Keratinocyte (primary cell): ENCODE data around the gene CDKAL1. TPM values are rescaled to one million over a fixed set of nuclear protein-coding genes. Genes with fewer than 3 reads are reported as not detected.
A peak's percentile ranks its signal among the peaks of the same experiment; 100 is the strongest.

ENCODE experiments used
- DNase-seq: peaks from one replicate; pipeline ENCODE4 v3.0.0-alpha.2; 2011; ENCODE audit warnings: low read depth, missing footprints, low spot score
- FAIRE-seq: peaks from 2 replicates; lab custom pipeline; 2011; peaks lifted over from hg19 to GRCh38; lab: Jason Lieb, UNC
- H2AFZ ChIP-seq: 2 replicates; pipeline ENCODE4 v1.6.0; 2012; ENCODE audit warnings: low read length, control low read depth, inconsistent platforms; ENCODE audit not compliant: control insufficient read depth
- H3K27ac ChIP-seq: 2 replicates; pipeline ENCODE4 v1.5.1; 2011; ENCODE audit warnings: low read length; ENCODE audit not compliant: control insufficient read depth, insufficient read depth
- H3K27me3 ChIP-seq: 3 replicates; pipeline ENCODE4 v1.6.0; 2011; ENCODE audit warnings: low read length; ENCODE audit not compliant: control insufficient read depth, insufficient read depth; ENCODE audit errors: extremely low read depth
- H3K36me3 ChIP-seq, 2 experiments: 2 replicates in 1 of 2; 3 replicates in 1 of 2; pipeline ENCODE4 v1.5.1; 2011; ENCODE audit warnings: low read length in 2 of 2, mild to moderate bottlenecking in 1 of 2; ENCODE audit not compliant: control insufficient read depth in 2 of 2, insufficient read depth in 2 of 2; ENCODE audit errors: extremely low read depth in 1 of 2
- H3K4me1 ChIP-seq: 3 replicates; pipeline ENCODE4 v1.5.1; 2011; ENCODE audit warnings: low read length; ENCODE audit not compliant: control insufficient read depth, insufficient read depth; ENCODE audit errors: extremely low read depth
- H3K4me2 ChIP-seq: 3 replicates; pipeline ENCODE4 v1.6.0; 2011; ENCODE audit warnings: low read depth, low read length; ENCODE audit not compliant: control insufficient read depth, insufficient read depth; ENCODE audit errors: extremely low read depth
- H3K4me3 ChIP-seq, 3 experiments: fragments of 200-600 bp in 1 of 3; sonication (generic) in 1 of 3; 2 replicates in 2 of 3; 3 replicates in 1 of 3; pipeline ENCODE4 v1.5.1; 2011 to 2016; ENCODE audit warnings: low read length in 3 of 3, mild to moderate bottlenecking in 3 of 3, control low read depth in 2 of 3, inconsistent platforms in 1 of 3, low read depth in 1 of 3, mixed read lengths in 1 of 3, mixed run types in 1 of 3, moderate library complexity in 1 of 3; ENCODE audit not compliant: control insufficient read depth in 2 of 3, insufficient read depth in 2 of 3; ENCODE audit errors: extremely low read depth in 1 of 3
- H3K79me2 ChIP-seq: 2 replicates; pipeline ENCODE4 v1.6.0; 2012; ENCODE audit warnings: low read length; ENCODE audit not compliant: control insufficient read depth, insufficient read depth
- H3K9ac ChIP-seq: 3 replicates; pipeline ENCODE4 v1.6.0; 2011; ENCODE audit warnings: low read length; ENCODE audit not compliant: control insufficient read depth, insufficient read depth; ENCODE audit errors: extremely low read depth
- H3K9me1 ChIP-seq: 3 replicates; pipeline ENCODE4 v1.6.0; 2011; ENCODE audit warnings: low read length; ENCODE audit not compliant: control insufficient read depth, insufficient read depth; ENCODE audit errors: extremely low read depth
- H3K9me3 ChIP-seq: 2 replicates; pipeline ENCODE4 v1.5.1; 2012; ENCODE audit warnings: low read depth, low read length; ENCODE audit not compliant: control insufficient read depth
- H4K20me1 ChIP-seq: 3 replicates; pipeline ENCODE4 v1.6.0; 2011; ENCODE audit warnings: low read length; ENCODE audit not compliant: control insufficient read depth, insufficient read depth; ENCODE audit errors: extremely low read depth
- CTCF ChIP-seq, 3 experiments: IDR thresholded peaks in 1 of 3; conservative IDR thresholded peaks in 1 of 3; optimal IDR thresholded peaks in 1 of 3; 2 replicates in 2 of 3; 3 replicates in 1 of 3; pipeline versions ENCODE3 to v1.5.1; 2011; ENCODE audit warnings: low read length in 3 of 3, mild to moderate bottlenecking in 3 of 3, moderate library complexity in 2 of 3, control low read depth in 1 of 3, inconsistent platforms in 1 of 3; ENCODE audit not compliant: insufficient read depth in 2 of 3; ENCODE audit errors: extremely low read depth in 1 of 3
- EZH2 ChIP-seq: IDR thresholded peaks from one replicate; pipeline ENCODE4 v1.6.1; 2012; ENCODE audit warnings: inconsistent platforms, mild to moderate bottlenecking, low read length, moderate library complexity
- dilution Hi-C: fragments of 300-500 bp; cut with MboI; formaldehyde crosslinking; loops from one replicate; pipeline ENCODE4 v1.7.0; 2020; ENCODE audit warnings: low sequenced_read_pairs; ENCODE audit not compliant: extremely low pct_ligation_motif_present
- polyA plus RNA-seq, 5 experiments: library from polyadenylated mRNA; depleted of rRNA in 3 of 5; stranded (reverse) in 3 of 5; stranded (forward) in 1 of 5; unstranded in 1 of 5; fragments of >200 nt; gene quantifications; 1 replicate in 1 of 5; 2 replicates in 3 of 5; 3 replicates in 1 of 5; pipeline versions ENCODE4 v1.2.1 to v1.2.3, GENCODE V29; 2011 to 2012; ENCODE audit warnings: missing spikeins in 2 of 5, low read depth in 1 of 5, low replicate concordance in 1 of 5

CDKAL1 gene
- polyA plus RNA-seq, 1 donor (not counting 4 experiments of a cell fraction or from before 2014, with no cell fraction given), result 5.6 TPM

GRCh38 chr6:20665290-20665689, 131.0 kb downstream of the CDKAL1 start:
- dilution Hi-C loops, result no loop called here
- H3K4me1 ChIP-seq, result peaks cover 20% of the 10 kb centered on the region
- FAIRE-seq, result no peak

DNA sequence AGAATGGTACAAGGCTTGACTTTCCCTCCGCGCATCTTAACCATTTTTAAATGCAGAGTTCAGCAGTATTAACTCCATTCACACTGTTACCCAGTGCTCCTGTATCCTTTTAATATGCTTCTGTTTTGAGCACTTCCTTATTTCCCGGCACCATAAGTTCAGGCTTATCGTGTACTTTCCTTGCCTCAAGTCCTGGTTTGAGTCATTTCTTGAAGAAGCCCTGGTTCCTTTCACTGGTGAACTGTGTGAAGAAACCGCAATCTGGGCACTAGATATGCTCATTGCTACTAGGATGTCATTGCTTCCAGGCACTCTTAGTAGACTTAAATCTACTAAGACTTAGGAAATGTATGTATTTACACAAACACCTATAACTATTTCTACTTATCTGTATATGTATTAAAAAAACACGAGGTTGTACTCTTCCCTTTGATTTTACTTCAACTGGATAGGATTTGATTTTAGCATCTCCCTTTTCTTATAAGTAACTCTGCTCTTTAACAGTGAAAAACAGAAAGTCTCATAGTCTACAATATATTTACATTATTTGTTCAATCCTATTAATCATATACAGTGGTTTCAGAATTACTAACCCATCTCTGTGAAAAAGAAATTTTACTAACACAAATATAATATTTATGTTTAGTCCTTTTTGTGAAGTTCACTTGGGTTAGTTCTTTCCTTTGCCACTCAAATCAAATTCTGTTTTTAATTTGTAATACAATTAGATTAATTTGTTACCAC, 135.5 kb downstream of the CDKAL1 start:
- no peaks in the 10 kb centered on the region for H3K27me3 ChIP-seq
- no peaks in the 10 kb centered on the region for H3K9me3 ChIP-seq
- H2AFZ ChIP-seq, result no peak overlapping the region
- no peaks in the 10 kb centered on the region for H3K79me2 ChIP-seq
- FAIRE-seq (peak; percentile 80), DNase-seq (no peak)
- no peaks in the 10 kb centered on the region for H3K4me1 ChIP-seq
- H3K4me3 ChIP-seq, result no peak overlapping the region
- H3K4me2 ChIP-seq, result no peak overlapping the region
- no peak overlapping the region for H3K9ac ChIP-seq
- no peak overlapping the region for H3K27ac ChIP-seq
- TF ChIP-seq EZH2 (no peak), CTCF (optimal IDR thresholded peaks at IDR 0.05 in 1 of 3, IDR thresholded peaks at IDR 0.05 in 1 of 3, conservative IDR thresholded peaks at IDR 0.05 in 1 of 3; ENCODE audit: extremely low read depth in 1 of 3, insufficient read depth in 2 of 3, low read length in 3 of 3) (no peak)
- H4K20me1 ChIP-seq, result no peaks in the 10 kb centered on the region
- H3K9me1 ChIP-seq, result no peaks in the 10 kb centered on the region
- dilution Hi-C loops, result no loop called here
- H3K36me3 ChIP-seq, result no peaks in the 10 kb centered on the region

More at GRCh38 chr6:20665290-20665689, 131.0 kb downstream of the CDKAL1 start:
- Histone ChIP-seq H3K79me2 (no peaks in the 10 kb centered on the region), H3K4me2 (no peak overlapping the region), H3K36me3 (no peaks in the 10 kb centered on the region), H3K9me1 (no peaks in the 10 kb centered on the region), H3K4me3 (no peak overlapping the region), H2AFZ (no peak overlapping the region), H4K20me1 (no peaks in the 10 kb centered on the region), H3K9ac (no peak overlapping the region), H3K27ac (no peak overlapping the region), H3K27me3 (no peaks in the 10 kb centered on the region), H3K9me3 (no peaks in the 10 kb centered on the region)
- no peak for TF ChIP-seq CTCF (optimal IDR thresholded peaks at IDR 0.05 in 1 of 3, IDR thresholded peaks at IDR 0.05 in 1 of 3, conservative IDR thresholded peaks at IDR 0.05 in 1 of 3; ENCODE audit: extremely low read depth in 1 of 3, insufficient read depth in 2 of 3, low read length in 3 of 3)
- no peak for TF ChIP-seq EZH2
- DNase-seq, result no peak
